Uterus (tissue), 2 donors: ENCODE data around the gene EXOC6.

Source experiments
- CTCF ChIP-seq, 4 experiments: fragments of 200-600 bp in 2 of 4; fragments of 450-650 bp in 2 of 4; sonication (generic) in 2 of 4; IDR thresholded peaks; one replicate each; pipeline ENCODE4 v1.5.1; 2016 to 2019; ENCODE audit warnings: antibody characterized with exemption in 4 of 4, mild to moderate bottlenecking in 2 of 4, moderate library complexity in 1 of 4
- POLR2A ChIP-seq, 2 donors: fragments of 450-650 bp; IDR thresholded peaks; one replicate each; pipeline ENCODE4 v1.6.1; 2016; ENCODE audit warnings: antibody characterized with exemption in 2 of 2, mild to moderate bottlenecking in 1 of 2, moderate library complexity in 1 of 2

GRCh38 chr10:93039110-93039509 lies 190.8 kb downstream of the EXOC6 start:
- TF ChIP-seq POLR2A (IDR thresholded peaks at IDR 0.05), result no peak
- TF ChIP-seq CTCF (IDR thresholded peaks at IDR 0.05), result no peak
